ENCODE measurements around the gene GRID2. TPM values are rescaled to one million over a fixed set of nuclear protein-coding genes. Genes with fewer than 3 reads are reported as not detected.
A peak's percentile ranks its signal among the peaks of the same experiment; 100 is the strongest.

GRID2 gene
- polyA plus RNA-seq, 1 donor: 0.57 TPM

DNA sequence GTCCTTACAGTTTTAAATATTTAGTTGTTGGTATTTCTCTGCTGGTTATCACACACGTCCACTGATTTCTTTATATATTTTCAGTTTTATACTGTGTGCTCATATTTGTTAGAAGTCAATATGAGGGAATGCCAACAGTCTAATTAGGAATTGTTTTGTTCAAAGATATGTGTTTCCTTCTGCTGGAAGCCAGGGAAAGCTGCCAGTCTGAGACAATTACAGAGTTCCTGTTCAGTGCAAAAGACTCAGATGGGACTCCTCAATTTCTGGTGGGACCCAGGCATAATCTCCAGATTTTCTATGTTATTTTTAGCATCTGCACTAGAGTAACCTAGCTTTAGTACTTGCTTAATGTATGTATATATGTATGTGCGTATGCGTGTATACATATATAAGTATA lies 486.0 kb downstream of the GRID2 start:
- Histone ChIP-seq H3K27ac (ENCODE audit: low read length) (no peak overlapping the region), H3K9me3 (ENCODE audit: control insufficient read depth, low read depth, low read length) (no peaks in the 10 kb centered on the region), H3K36me3 (ENCODE audit: control insufficient read depth, insufficient read depth, low read length) (no peaks in the 10 kb centered on the region), H3K4me3 (ENCODE audit: low read length) (no peak overlapping the region), H3K4me1 (ENCODE audit: control insufficient read depth, insufficient read depth, low read length) (no peaks in the 10 kb centered on the region), H3K27me3 (ENCODE audit: control insufficient read depth, insufficient read depth, low read length) (no peaks in the 10 kb centered on the region)
- no peak for DNase-seq
- WGBS (ENCODE audit: insufficient coverage, low lambda C conversion rate): 89% methylated on average over 1 of the region's 3 CpGs

DNA sequence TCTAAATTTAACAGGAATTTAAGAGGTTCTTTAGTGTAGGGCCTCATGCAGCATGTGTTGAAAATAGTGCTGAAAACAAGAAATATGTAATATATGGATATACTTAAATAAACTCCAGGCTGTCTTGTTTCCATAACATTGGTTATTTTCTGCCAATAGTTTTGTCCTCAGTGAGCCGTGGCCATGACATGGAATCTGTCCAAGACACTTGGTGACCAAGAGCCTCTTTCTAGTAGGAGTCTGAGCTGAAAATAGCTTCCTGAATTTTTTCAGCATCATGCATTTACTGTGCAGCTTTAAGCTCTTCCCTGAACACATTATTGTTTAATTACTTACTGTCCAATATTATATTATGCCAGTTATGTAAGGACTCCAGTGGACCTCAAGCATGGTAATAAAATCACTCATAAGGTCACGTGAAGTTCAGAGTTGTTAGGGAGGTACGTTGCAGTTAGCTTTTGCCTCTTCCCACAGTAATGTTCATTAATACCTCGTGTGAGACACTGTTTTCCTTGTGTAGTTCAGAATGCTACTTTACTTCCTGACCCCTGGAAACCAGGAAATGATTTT lies 488.2 kb downstream of the GRID2 start:
- H3K27me3 ChIP-seq (ENCODE audit: control insufficient read depth, insufficient read depth, low read length): no peaks in the 10 kb centered on the region
- peak; percentile 14 to 74 for DNase-seq
- H3K36me3 ChIP-seq (ENCODE audit: control insufficient read depth, insufficient read depth, low read length): no peaks in the 10 kb centered on the region
- WGBS (ENCODE audit: insufficient coverage, low lambda C conversion rate): 40% methylated on average over 2 of the region's 4 CpGs
- H3K9me3 ChIP-seq (ENCODE audit: control insufficient read depth, low read depth, low read length): no peaks in the 10 kb centered on the region
- H3K4me3 ChIP-seq (ENCODE audit: low read length): no peak overlapping the region
- no peaks in the 10 kb centered on the region for H3K4me1 ChIP-seq (ENCODE audit: control insufficient read depth, insufficient read depth, low read length)
- peak overlapping the region; percentile 28 for H3K27ac ChIP-seq (ENCODE audit: low read length)

DNA sequence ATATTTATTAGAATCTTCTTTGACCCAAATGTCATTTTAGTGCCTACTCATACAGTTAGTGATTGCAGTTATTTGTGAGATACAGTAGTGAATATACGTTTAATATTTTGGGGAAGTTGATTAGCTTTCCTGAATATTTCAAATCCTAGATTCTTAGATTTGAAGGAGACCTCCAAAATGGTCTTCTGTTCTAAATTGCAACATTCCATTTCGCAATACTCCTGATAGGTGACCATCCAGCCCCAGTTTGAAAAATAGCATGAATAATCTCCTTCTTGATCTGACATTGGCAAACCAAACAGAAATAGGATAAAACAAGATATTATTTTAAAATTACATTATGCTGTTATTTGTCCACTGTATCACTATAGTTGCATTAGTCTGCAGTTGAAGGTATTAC lies 505.6 kb downstream of the GRID2 start:
- H3K4me3 ChIP-seq (ENCODE audit: low read length): no peak overlapping the region
- no peaks in the 10 kb centered on the region for H3K36me3 ChIP-seq (ENCODE audit: control insufficient read depth, insufficient read depth, low read length)
- no peaks in the 10 kb centered on the region for H3K4me1 ChIP-seq (ENCODE audit: control insufficient read depth, insufficient read depth, low read length)
- WGBS (ENCODE audit: insufficient coverage, low lambda C conversion rate): no CpG with 5 or more reads among the region's 2 CpGs
- no peaks in the 10 kb centered on the region for H3K9me3 ChIP-seq (ENCODE audit: control insufficient read depth, low read depth, low read length)
- H3K27ac ChIP-seq (ENCODE audit: low read length): no peak overlapping the region
- DNase-seq: no peak
- H3K27me3 ChIP-seq (ENCODE audit: control insufficient read depth, insufficient read depth, low read length): no peaks in the 10 kb centered on the region

DNA sequence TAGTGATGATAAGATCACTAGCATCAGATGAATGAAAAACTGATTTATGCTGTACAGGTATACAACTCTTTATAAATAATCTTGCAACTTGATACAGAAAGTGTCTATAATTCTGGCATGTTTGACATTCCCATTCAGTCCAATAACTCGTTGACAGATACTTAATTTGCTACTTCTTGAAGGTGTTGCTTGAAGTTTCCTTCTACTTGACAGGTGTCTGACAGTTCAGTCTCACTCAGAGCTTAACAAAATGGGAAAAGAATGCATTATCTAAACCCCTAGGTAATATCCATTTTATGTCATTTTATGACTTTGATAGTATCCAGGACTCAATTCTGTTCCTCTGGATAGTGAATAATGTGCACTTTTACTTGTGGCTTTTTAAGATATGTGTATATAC lies 508.9 kb downstream of the GRID2 start:
- H3K27ac ChIP-seq (ENCODE audit: low read length): no peak overlapping the region
- DNase-seq: no peak
- WGBS (ENCODE audit: insufficient coverage, low lambda C conversion rate): 71% methylated on average over 1 of the region's 1 CpG
- H3K4me3 ChIP-seq (ENCODE audit: low read length): no peak overlapping the region
- no peaks in the 10 kb centered on the region for H3K27me3 ChIP-seq (ENCODE audit: control insufficient read depth, insufficient read depth, low read length)
- H3K9me3 ChIP-seq (ENCODE audit: control insufficient read depth, low read depth, low read length): no peaks in the 10 kb centered on the region
- no peaks in the 10 kb centered on the region for H3K36me3 ChIP-seq (ENCODE audit: control insufficient read depth, insufficient read depth, low read length)
- H3K4me1 ChIP-seq (ENCODE audit: control insufficient read depth, insufficient read depth, low read length): no peaks in the 10 kb centered on the region

DNA sequence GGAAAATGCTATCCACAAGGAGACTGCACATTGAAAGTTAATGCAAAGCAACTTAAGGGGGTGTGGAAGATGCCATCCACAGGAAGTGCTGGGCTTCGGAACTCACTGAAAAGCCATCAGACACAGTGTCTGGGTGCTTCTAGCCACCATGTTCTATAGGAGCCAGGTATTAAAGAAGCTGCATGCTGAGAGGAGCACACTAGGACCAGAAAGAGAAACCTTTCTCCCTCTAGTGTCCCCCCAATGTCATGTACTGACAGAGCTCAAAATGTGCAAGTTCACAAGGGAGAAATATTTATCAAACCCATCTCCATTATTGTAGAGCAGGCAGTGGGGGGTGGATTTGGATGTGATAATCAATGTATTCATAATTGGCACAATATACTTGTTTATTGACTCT lies 510.9 kb downstream of the GRID2 start:
- Histone ChIP-seq H3K4me3 (ENCODE audit: low read length) (no peak overlapping the region), H3K4me1 (ENCODE audit: control insufficient read depth, insufficient read depth, low read length) (no peaks in the 10 kb centered on the region), H3K27ac (ENCODE audit: low read length) (no peak overlapping the region), H3K36me3 (ENCODE audit: control insufficient read depth, insufficient read depth, low read length) (no peaks in the 10 kb centered on the region), H3K9me3 (ENCODE audit: control insufficient read depth, low read depth, low read length) (no peaks in the 10 kb centered on the region), H3K27me3 (ENCODE audit: control insufficient read depth, insufficient read depth, low read length) (no peaks in the 10 kb centered on the region)
- DNase-seq: no peak
- WGBS (ENCODE audit: insufficient coverage, low lambda C conversion rate): no CpG with 5 or more reads among the region's 1 CpG

DNA sequence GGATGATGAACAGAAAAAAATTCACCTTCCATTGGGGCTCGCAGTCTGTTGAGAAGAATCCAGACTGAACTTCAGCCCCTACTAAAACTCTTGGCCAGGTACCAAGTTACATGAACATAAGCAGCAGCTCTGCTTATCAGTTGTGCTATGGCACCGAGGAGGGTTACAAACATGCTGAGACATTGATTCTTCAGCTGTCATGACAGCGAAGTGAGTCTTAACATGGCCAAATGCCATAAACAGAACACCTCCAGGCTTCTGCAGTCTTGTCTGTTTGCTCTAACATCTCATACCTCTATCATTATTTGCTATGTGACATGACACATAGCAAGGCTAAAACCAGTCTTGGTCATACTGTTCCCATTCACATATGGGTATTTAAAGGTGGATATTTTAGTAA lies 521.5 kb downstream of the GRID2 start:
- Histone ChIP-seq H3K27me3 (ENCODE audit: control insufficient read depth, insufficient read depth, low read length) (no peaks in the 10 kb centered on the region), H3K4me1 (ENCODE audit: control insufficient read depth, insufficient read depth, low read length) (peaks cover 8% of the 10 kb centered on the region), H3K36me3 (ENCODE audit: control insufficient read depth, insufficient read depth, low read length) (no peaks in the 10 kb centered on the region), H3K4me3 (ENCODE audit: low read length) (no peak overlapping the region), H3K9me3 (ENCODE audit: control insufficient read depth, low read depth, low read length) (no peaks in the 10 kb centered on the region), H3K27ac (ENCODE audit: low read length) (no peak overlapping the region)
- DNase-seq: peak; percentile 84 to 93
- WGBS (ENCODE audit: insufficient coverage, low lambda C conversion rate): no CpG with 5 or more reads among the region's 3 CpGs

DNA sequence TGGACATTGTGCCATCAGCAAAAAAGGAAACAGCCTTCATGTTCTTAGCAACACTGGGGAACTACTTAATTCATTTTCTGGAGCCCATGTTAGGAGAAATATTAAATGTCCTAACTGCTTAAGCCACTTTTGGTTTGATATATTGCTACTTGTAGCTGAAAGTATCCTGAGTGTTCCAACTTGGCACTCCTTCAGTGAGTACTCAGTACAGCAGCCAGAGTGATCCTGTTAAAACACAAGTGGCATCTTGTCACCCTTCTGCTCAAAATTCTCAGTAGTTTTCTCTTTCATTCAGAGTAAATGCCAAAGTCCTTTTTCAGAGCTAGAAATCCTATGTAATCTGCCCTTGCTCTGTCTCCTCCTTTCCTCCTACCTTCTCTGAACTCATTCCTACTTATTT lies 522.0 kb downstream of the GRID2 start:
- no peaks in the 10 kb centered on the region for H3K36me3 ChIP-seq (ENCODE audit: control insufficient read depth, insufficient read depth, low read length)
- no peak for DNase-seq
- no peaks in the 10 kb centered on the region for H3K27me3 ChIP-seq (ENCODE audit: control insufficient read depth, insufficient read depth, low read length)
- no peak overlapping the region for H3K4me3 ChIP-seq (ENCODE audit: low read length)
- H3K4me1 ChIP-seq (ENCODE audit: control insufficient read depth, insufficient read depth, low read length): peaks cover 8% of the 10 kb centered on the region
- H3K9me3 ChIP-seq (ENCODE audit: control insufficient read depth, low read depth, low read length): no peaks in the 10 kb centered on the region
- no peak overlapping the region for H3K27ac ChIP-seq (ENCODE audit: low read length)

DNA sequence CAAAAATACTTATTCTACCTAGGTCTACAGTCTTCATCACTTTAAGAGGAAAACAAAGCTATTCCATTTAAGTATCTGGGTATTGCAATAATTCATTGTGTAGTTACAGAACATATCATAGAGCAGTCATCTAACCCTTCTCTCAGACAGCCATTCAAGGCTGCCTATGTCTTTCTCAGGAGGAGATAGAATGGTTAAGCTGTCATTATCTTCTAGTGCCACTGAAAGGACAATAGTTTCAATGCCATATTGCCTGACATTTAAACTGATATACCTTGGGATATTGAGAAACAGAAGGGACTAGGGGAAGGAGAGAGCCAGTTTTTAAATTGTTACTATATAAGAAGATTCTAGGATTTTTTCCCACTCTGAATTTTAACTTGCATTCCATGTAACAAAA lies 527.0 kb downstream of the GRID2 start:
- Histone ChIP-seq H3K36me3 (ENCODE audit: control insufficient read depth, insufficient read depth, low read length) (no peaks in the 10 kb centered on the region), H3K4me3 (ENCODE audit: low read length) (no peak overlapping the region), H3K27ac (ENCODE audit: low read length) (no peak overlapping the region), H3K4me1 (ENCODE audit: control insufficient read depth, insufficient read depth, low read length) (peaks cover under 1% of the 10 kb centered on the region), H3K9me3 (ENCODE audit: control insufficient read depth, low read depth, low read length) (no peaks in the 10 kb centered on the region), H3K27me3 (ENCODE audit: control insufficient read depth, insufficient read depth, low read length) (no peaks in the 10 kb centered on the region)
- no peak for DNase-seq

DNA sequence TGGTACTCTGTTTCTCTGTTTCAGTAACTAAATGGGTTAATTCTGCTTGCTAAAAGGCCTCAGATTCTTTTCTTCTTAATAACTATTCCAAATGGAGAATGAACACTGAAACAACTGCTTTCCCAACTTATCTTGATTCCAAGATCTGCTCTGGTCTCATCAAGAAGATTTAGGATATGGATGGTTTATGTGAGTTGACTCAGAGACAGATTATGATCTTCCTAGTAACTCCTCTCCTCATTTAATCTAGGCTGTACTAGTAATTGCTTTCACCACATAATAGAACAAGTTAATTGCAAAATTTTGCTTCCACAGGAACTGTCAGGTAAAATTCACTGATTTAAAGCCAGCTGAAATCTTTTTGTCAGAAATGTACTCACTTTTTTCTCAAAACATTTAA lies 537.1 kb downstream of the GRID2 start:
- Histone ChIP-seq H3K9me3 (ENCODE audit: control insufficient read depth, low read depth, low read length) (no peaks in the 10 kb centered on the region), H3K4me3 (ENCODE audit: low read length) (no peak overlapping the region), H3K36me3 (ENCODE audit: control insufficient read depth, insufficient read depth, low read length) (no peaks in the 10 kb centered on the region), H3K4me1 (ENCODE audit: control insufficient read depth, insufficient read depth, low read length) (no peaks in the 10 kb centered on the region), H3K27me3 (ENCODE audit: control insufficient read depth, insufficient read depth, low read length) (no peaks in the 10 kb centered on the region), H3K27ac (ENCODE audit: low read length) (no peak overlapping the region)
- no peak for DNase-seq

DNA sequence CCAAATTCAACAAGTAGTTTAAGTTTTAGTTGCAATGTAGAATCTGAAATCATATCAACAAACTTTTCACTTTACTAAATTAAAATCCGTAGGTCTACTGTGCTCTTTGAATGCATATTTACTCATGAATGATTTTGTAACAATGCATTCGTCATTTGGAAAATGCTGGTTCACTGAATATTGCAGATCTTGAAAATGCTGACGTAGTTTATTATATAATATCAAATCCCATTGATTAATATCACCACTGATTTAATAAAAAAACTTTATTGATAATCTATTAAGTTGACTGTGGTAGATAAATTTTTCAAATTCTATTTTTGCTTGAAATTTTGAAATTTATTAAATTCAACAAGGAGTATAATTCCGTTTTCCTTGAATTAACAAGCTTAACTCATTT lies 540.0 kb downstream of the GRID2 start:
- H3K4me3 ChIP-seq (ENCODE audit: low read length): no peak overlapping the region
- H3K27me3 ChIP-seq (ENCODE audit: control insufficient read depth, insufficient read depth, low read length): no peaks in the 10 kb centered on the region
- no peaks in the 10 kb centered on the region for H3K9me3 ChIP-seq (ENCODE audit: control insufficient read depth, low read depth, low read length)
- WGBS (ENCODE audit: insufficient coverage, low lambda C conversion rate): 94% methylated on average over 4 of the region's 4 CpGs
- H3K36me3 ChIP-seq (ENCODE audit: control insufficient read depth, insufficient read depth, low read length): no peaks in the 10 kb centered on the region
- H3K27ac ChIP-seq (ENCODE audit: low read length): no peak overlapping the region
- H3K4me1 ChIP-seq (ENCODE audit: control insufficient read depth, insufficient read depth, low read length): no peaks in the 10 kb centered on the region
- no peak for DNase-seq

DNA sequence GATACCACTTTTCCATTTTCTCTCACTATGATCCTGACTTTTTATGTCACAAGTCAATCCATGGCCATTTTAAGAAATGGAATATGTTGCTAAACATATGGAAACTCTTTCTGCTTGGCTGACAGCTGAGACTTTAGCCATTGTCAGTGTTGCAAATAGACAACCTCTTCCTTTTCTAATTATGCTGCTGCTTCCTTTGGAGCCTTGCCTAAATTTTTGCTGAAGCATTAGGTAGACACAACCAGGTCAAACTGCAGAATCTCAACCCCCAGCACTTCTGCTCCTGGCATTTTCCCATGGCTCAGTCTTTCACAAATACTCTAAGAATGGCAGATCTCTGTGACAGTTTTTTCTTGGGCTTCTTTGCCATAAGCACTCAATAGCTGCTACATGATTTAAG lies 543.3 kb downstream of the GRID2 start:
- Histone ChIP-seq H3K27ac (ENCODE audit: low read length) (no peak overlapping the region), H3K9me3 (ENCODE audit: control insufficient read depth, low read depth, low read length) (no peaks in the 10 kb centered on the region), H3K4me1 (ENCODE audit: control insufficient read depth, insufficient read depth, low read length) (no peaks in the 10 kb centered on the region), H3K4me3 (ENCODE audit: low read length) (no peak overlapping the region), H3K36me3 (ENCODE audit: control insufficient read depth, insufficient read depth, low read length) (no peaks in the 10 kb centered on the region), H3K27me3 (ENCODE audit: control insufficient read depth, insufficient read depth, low read length) (no peaks in the 10 kb centered on the region)
- DNase-seq: no peak

Measured in large intestine (tissue), 3 donors.